Measurements from ENCODE around the gene ATG10.

DNA sequence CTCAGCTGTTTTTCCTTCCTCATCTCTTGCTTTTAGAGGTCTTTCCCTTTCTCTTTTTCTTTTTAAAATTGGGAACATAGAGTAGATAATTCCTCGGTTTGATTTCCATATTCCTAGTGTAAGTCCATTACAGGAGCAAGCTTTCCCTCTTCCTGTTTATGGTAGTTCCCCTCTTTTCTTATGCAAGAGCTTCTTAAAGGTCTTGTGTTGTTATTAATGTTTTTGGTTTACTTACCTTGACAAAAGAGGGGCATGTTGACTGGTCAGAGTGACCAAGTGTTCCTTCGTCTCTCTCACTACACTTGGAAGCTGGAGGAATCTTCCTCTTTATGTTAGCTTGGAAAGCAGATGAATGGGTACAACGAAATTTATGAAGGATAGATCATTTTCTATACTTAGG, 8.3 kb downstream of the ATG10 start:
- TF ChIP-seq, protein P1, sequence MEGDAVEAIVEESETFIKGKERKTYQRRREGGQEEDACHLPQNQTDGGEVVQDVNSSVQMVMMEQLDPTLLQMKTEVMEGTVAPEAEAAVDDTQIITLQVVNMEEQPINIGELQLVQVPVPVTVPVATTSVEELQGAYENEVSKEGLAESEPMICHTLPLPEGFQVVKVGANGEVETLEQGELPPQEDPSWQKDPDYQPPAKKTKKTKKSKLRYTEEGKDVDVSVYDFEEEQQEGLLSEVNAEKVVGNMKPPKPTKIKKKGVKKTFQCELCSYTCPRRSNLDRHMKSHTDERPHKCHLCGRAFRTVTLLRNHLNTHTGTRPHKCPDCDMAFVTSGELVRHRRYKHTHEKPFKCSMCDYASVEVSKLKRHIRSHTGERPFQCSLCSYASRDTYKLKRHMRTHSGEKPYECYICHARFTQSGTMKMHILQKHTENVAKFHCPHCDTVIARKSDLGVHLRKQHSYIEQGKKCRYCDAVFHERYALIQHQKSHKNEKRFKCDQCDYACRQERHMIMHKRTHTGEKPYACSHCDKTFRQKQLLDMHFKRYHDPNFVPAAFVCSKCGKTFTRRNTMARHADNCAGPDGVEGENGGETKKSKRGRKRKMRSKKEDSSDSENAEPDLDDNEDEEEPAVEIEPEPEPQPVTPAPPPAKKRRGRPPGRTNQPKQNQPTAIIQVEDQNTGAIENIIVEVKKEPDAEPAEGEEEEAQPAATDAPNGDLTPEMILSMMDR (IDR thresholded peaks at IDR 0.05) = no peak
- no peak for TF ChIP-seq EP300 (IDR thresholded peaks at IDR 0.05)

Measured in suprapubic skin (tissue), 3 donors.